GM23338 (cell line): ENCODE data around the gene IER5. TPM values are rescaled to one million over a fixed set of nuclear protein-coding genes. Genes with fewer than 3 reads are reported as not detected.
A peak's percentile ranks its signal among the peaks of the same experiment; 100 is the strongest.

Source experiments
- ATAC-seq: fragments of 200-7000 bp; cut with Tn5 transposase; 3 replicates; pipeline ENCODE4 v1.9.1; 2020
- DNase-seq: peaks from one replicate; pipeline ENCODE4 v3.0.0-alpha.2; 2015; ENCODE audit warnings: low spot score
- H2AFZ ChIP-seq: fragments of 200-600 bp; sonication (generic); 2 replicates; pipeline ENCODE4 v1.8.0; 2016; ENCODE audit warnings: antibody characterized with exemption, mild to moderate bottlenecking, moderate library complexity
- H3F3A ChIP-seq: fragments of 200-600 bp; sonication (generic); replicated peaks from 2 replicates; pipeline ENCODE4 v1.8.0; 2017; ENCODE audit warnings: antibody characterized with exemption, mixed run types, low read depth
- H3K27ac ChIP-seq: fragments of 200-600 bp; sonication (generic); 2 replicates; pipeline ENCODE4 v1.6.1; 2016; ENCODE audit warnings: low read depth
- H3K27me3 ChIP-seq: fragments of 200-600 bp; sonication (generic); 2 replicates; pipeline ENCODE4 v1.8.0; 2016; ENCODE audit warnings: mild to moderate bottlenecking, mixed run types, moderate library complexity; ENCODE audit not compliant: insufficient read depth
- H3K36me3 ChIP-seq: fragments of 200-600 bp; sonication (generic); 2 replicates; pipeline ENCODE4 v1.8.0; 2016; ENCODE audit warnings: mild to moderate bottlenecking; ENCODE audit not compliant: insufficient read depth
- H3K4me1 ChIP-seq: fragments of 200-600 bp; sonication (generic); 2 replicates; pipeline ENCODE4 v1.8.0; 2016; ENCODE audit warnings: mild to moderate bottlenecking, moderate library complexity; ENCODE audit not compliant: insufficient read depth
- H3K4me2 ChIP-seq: fragments of 200-600 bp; sonication (generic); 2 replicates; pipeline ENCODE4 v1.7.1; 2017; ENCODE audit warnings: mixed run types
- H3K4me3 ChIP-seq: fragments of 200-600 bp; sonication (generic); 2 replicates; pipeline ENCODE4 v1.6.1; 2016; ENCODE audit warnings: mixed run types
- H3K79me2 ChIP-seq: fragments of 200-600 bp; sonication (generic); replicated peaks from 2 replicates; pipeline ENCODE4 v1.8.0; 2017; ENCODE audit warnings: mild to moderate bottlenecking; ENCODE audit not compliant: insufficient read depth
- H3K9me2 ChIP-seq: fragments of 200-600 bp; sonication (generic); 2 replicates; pipeline ENCODE4 v1.8.0; 2017; ENCODE audit not compliant: insufficient read depth
- H4K20me1 ChIP-seq: fragments of 200-600 bp; sonication (generic); replicated peaks from 2 replicates; pipeline ENCODE4 v1.8.0; 2017; ENCODE audit warnings: mild to moderate bottlenecking; ENCODE audit not compliant: insufficient read depth
- H3K27ac Mint-ChIP-seq: 2 replicates; pipeline ENCODE4 v1.8.0; 2020; ENCODE audit warnings: inconsistent platforms, mild to moderate bottlenecking, moderate library complexity, mixed read lengths
- H3K27me3 Mint-ChIP-seq: 3 replicates; pipeline ENCODE4 v1.8.0; 2022; ENCODE audit warnings: low read depth, mild to moderate bottlenecking, moderate library complexity, mixed read lengths, inconsistent platforms; ENCODE audit not compliant: insufficient read depth, poor library complexity
- H3K36me3 Mint-ChIP-seq: 3 replicates; pipeline ENCODE4 v1.8.0; 2021; ENCODE audit warnings: low read depth, mild to moderate bottlenecking, inconsistent platforms, moderate library complexity, mixed read lengths
- H3K4me1 Mint-ChIP-seq: 3 replicates; pipeline ENCODE4 v1.8.0; 2020; ENCODE audit warnings: mild to moderate bottlenecking, inconsistent platforms, mixed read lengths
- H3K4me3 Mint-ChIP-seq: 3 replicates; pipeline ENCODE4 v1.8.0; 2021; ENCODE audit warnings: moderate library complexity, mild to moderate bottlenecking, inconsistent platforms, mixed read lengths
- H3K9me3 Mint-ChIP-seq: 3 replicates; pipeline ENCODE4 v1.8.0; 2020; ENCODE audit warnings: moderate library complexity, mild to moderate bottlenecking, inconsistent platforms, mixed read lengths
- CREB1 ChIP-seq: fragments of 250-450 bp; sonication (Bioruptor Pico); IDR thresholded peaks from 2 replicates; pipeline ENCODE4 v1.5.0; 2020; ENCODE audit warnings: low read depth, mild to moderate bottlenecking, moderate library complexity
- CTCF ChIP-seq, 2 experiments: fragments of 200-600 bp in 1 of 2; sonication (generic) in 1 of 2; conservative IDR thresholded peaks; 2 replicates each; pipeline versions ENCODE4 v1.5.1 to v1.6.1; 2016 to 2017; ENCODE audit warnings: antibody characterized with exemption in 2 of 2, low read depth in 2 of 2, mild to moderate bottlenecking in 2 of 2, moderate library complexity in 1 of 2
- ETS1 ChIP-seq: IDR thresholded peaks from 2 replicates; pipeline ENCODE4 v1.6.1; 2016; ENCODE audit warnings: antibody characterized with exemption
- EZH2 ChIP-seq: fragments of 200-600 bp; sonication (generic); IDR thresholded peaks from one replicate; pipeline ENCODE4 v1.8.0; 2017; ENCODE audit warnings: antibody characterized with exemption, mild to moderate bottlenecking, low read depth; ENCODE audit not compliant: unreplicated experiment
- EZH2phosphoT487 ChIP-seq: fragments of 200-600 bp; sonication (generic); IDR thresholded peaks from one replicate; pipeline ENCODE4 v1.8.1; 2018; ENCODE audit warnings: antibody characterized with exemption; ENCODE audit not compliant: unreplicated experiment
- JUNB ChIP-seq: IDR thresholded peaks from one replicate; pipeline ENCODE4 v1.6.1; 2016; ENCODE audit warnings: antibody characterized with exemption; ENCODE audit not compliant: unreplicated experiment
- NANOG ChIP-seq: IDR thresholded peaks from 2 replicates; pipeline ENCODE4 v1.6.1; 2016; ENCODE audit warnings: antibody characterized with exemption, borderline replicate concordance
- POLR2AphosphoS5 ChIP-seq: IDR thresholded peaks from 2 replicates; pipeline ENCODE4 v1.6.1; 2016; ENCODE audit warnings: antibody characterized with exemption, low read depth
- REST ChIP-seq: IDR thresholded peaks from one replicate; pipeline ENCODE4 v1.6.1; 2018; ENCODE audit warnings: antibody characterized with exemption; ENCODE audit not compliant: unreplicated experiment
- ZNF114 ChIP-seq: fragments of 250-450 bp; sonication (Bioruptor Pico); IDR thresholded peaks from 2 replicates; pipeline ENCODE4 v1.5.0; 2020; ENCODE audit warnings: mild to moderate bottlenecking, moderate library complexity
- ZNF462 ChIP-seq: fragments of 250-450 bp; sonication (Bioruptor Pico); IDR thresholded peaks from 2 replicates; pipeline ENCODE4 v1.5.0; 2020; ENCODE audit warnings: mild to moderate bottlenecking, moderate library complexity
- polyA plus RNA-seq: library from polyadenylated mRNA; unstranded; fragments of >200 nt; fragmentation: Nextera tagmentation; extraction: Ambion mirVana; gene quantifications from 2 replicates; pipeline ENCODE4 v1.2.1, GENCODE V29; 2016
- total RNA-seq: library from RNA; depleted of rRNA; stranded (reverse); fragments of >200 nt; shearing (Covaris generic); gene quantifications from 2 replicates; pipeline ENCODE4 v1.2.3, GENCODE V29; 2014

The IER5 gene
- total and polyA plus RNA-seq, 2 experiments from 2014 or later, result 3.8 to 9.5 TPM

GRCh38 chr1:181076852-181077251, 11.6 kb upstream of the IER5 start:
- no peaks in the 10 kb centered on the region for H3K27me3 ChIP-seq
- Mint-ChIP-seq H3K4me3 (no peak overlapping the region), H3K27me3 (peaks cover 2% of the 10 kb centered on the region), H3K27ac (no peak overlapping the region), H3K36me3 (no peaks in the 10 kb centered on the region), H3K4me1 (peaks cover 19% of the 10 kb centered on the region), H3K9me3 (peaks cover 2% of the 10 kb centered on the region; the same call in 2 of the 3 replicates)
- ATAC-seq (no peak), DNase-seq (no peak)
- H3K79me2 ChIP-seq, result no peaks in the 10 kb centered on the region
- H3K27ac ChIP-seq, result no peak overlapping the region
- no peak overlapping the region for H3K4me3 ChIP-seq
- no peaks in the 10 kb centered on the region for H3F3A ChIP-seq
- peaks cover 7% of the 10 kb centered on the region; the same call in 1 of the 2 replicates for H3K9me2 ChIP-seq
- no peaks in the 10 kb centered on the region for H3K36me3 ChIP-seq
- peak overlapping the region; percentile 4; the same call in 1 of the 2 replicates for H3K4me2 ChIP-seq
- peak overlapping the region; percentile 84 for H2AFZ ChIP-seq
- H4K20me1 ChIP-seq, result no peaks in the 10 kb centered on the region
- TF ChIP-seq POLR2AphosphoS5 (no peak), CTCF (conservative IDR thresholded peaks at IDR 0.05; ENCODE audit: low read depth in 2 of 2) (no peak), JUNB (no peak), EZH2 (no peak), ZNF114 (CRISPR knock-in tag) (no peak), CREB1 (CRISPR knock-in tag) (no peak), EZH2phosphoT487 (no peak), ETS1 (no peak), ZNF462 (CRISPR knock-in tag) (no peak), NANOG (no peak), REST (no peak)
- peaks cover 19% of the 10 kb centered on the region for H3K4me1 ChIP-seq
